ENCODE data around the gene KLHDC10.
"Not testable (repeated sequence)": the region's sequence is repeated elsewhere in the genome, so short reads cannot be mapped to it uniquely, and the experiment has no call there.

KLHDC10 gene

DNA sequence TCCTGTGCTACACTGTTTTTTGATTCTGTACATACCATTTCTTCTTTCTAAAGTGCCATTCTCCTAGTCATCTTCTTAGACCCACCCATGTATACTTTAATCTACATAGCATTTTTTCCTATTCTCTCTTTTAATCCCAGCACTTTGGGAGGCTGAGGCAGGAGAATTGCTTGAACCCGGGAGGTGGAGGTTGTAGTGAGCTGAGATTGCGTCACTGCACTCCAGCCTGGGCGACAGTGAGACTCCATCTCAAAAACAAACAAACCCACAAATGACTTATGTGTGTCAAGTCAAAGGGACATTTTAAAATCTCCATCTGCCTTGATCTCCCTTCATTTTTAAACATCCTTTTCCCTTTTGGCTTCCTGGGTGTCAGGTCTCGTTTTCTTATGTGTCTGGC is 13.2 kb downstream of the KLHDC10 start:
- DNase-seq = not testable (repeated sequence)

GRCh38 chr7:130084037-130084875 is 13.9 kb downstream of the KLHDC10 start:
- DNase-seq = no peak

DNA sequence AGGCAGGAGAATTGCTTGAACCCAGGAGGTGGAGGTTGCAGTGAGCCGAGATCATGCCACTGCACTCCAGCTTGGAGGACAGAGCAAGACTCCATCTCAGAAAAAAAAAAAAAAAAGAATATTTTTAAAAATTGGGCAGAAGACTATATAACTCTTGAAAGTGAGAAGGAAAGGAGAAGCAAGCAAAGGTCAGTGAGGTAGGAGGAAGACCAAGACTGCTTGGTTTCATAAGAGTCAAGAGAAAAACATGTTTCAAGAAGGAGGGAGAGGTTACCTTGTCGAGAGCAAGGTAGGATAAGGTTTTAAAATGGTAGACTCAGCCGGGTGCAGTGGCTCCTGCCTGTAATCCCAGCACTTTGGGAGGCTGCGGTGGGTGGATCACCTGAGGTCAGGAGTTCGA is 14.9 kb downstream of the KLHDC10 start:
- DNase-seq = not testable (repeated sequence)

GRCh38 chr7:130086938-130087337 is 16.6 kb downstream of the KLHDC10 start:
- no peak for DNase-seq

DNA sequence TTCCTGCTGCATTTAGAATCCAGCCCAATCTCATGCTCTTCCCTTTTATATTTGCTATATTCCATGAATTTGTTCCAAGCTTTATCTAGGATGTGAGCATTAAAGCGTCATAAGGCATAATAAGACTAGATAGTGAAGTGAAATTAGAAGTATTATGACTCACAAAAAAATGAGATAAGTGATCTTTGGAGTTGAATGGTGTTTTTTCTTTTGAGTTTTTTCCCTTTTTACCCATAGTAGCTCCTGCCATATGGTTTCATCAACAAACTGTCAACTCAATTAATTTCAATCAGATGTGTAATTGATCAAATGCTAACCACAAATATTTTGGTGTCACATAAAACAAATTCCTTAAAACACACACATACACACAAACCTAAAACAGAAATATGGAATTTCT is 17.0 kb downstream of the KLHDC10 start:
- DNase-seq = no peak

GRCh38 chr7:130090745-130091532 is 20.6 kb downstream of the KLHDC10 start:
- no peak for DNase-seq

GRCh38 chr7:130091999-130092398 is 21.7 kb downstream of the KLHDC10 start:
- no peak for DNase-seq

- DNase-seq = no peak
Measured at GRCh38 chr7:130092598-130092997, 22.3 kb downstream of the KLHDC10 start.

GRCh38 chr7:130095812-130096211 is 25.5 kb downstream of the KLHDC10 start:
- DNase-seq = no peak

DNA sequence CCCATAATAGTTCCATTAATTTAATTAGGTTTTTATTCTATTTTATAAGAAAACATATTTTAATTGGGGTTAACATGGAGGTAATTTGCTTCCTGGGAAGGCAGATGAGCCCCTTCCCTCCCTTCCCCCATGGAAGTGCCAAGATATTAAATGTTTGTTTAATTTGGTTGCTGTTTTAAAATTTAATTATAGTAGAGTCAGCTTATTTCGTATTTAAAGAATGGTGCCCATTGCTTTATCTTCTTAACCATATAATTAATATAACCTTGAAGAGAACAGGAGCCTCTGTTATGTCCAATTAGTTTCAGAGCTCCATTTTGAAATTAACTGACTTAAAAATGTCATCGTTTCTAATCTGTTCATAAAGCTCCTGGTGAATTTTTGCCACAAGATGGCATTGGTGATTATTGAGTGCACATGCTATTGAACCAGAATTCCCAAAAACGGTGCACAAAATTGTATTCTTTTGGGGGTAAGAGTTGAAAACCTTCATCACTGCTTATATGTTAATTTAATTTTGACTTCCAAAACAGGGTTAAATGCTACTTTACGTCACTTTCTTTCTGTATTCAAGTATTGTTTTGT is 26.0 kb downstream of the KLHDC10 start:
- DNase-seq = no peak

DNA sequence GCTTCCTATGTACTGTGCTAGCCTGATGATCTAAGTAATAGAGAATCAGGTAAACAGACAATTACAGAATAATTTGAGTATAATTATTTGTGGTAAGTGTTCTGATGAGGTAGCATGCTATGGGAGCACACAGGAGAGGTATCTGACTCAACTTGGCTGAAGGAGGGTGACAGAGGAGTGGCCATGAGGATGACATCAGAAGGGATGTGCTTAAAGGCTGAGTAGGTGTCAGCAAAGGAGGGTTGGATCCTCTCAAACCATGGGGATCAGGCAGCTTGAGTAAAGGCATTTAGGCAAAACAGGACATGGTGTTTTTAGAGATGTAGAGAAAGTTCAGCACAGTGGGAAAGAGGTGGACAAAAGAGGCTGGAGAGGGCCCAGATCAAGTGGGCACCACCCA is 29.0 kb downstream of the KLHDC10 start:
- DNase-seq = no peak

GRCh38 chr7:130102588-130102987 is 32.3 kb downstream of the KLHDC10 start:
- DNase-seq = no peak

- DNase-seq = no peak
Measured at GRCh38 chr7:130107949-130108674, 37.8 kb downstream of the KLHDC10 start.

DNA sequence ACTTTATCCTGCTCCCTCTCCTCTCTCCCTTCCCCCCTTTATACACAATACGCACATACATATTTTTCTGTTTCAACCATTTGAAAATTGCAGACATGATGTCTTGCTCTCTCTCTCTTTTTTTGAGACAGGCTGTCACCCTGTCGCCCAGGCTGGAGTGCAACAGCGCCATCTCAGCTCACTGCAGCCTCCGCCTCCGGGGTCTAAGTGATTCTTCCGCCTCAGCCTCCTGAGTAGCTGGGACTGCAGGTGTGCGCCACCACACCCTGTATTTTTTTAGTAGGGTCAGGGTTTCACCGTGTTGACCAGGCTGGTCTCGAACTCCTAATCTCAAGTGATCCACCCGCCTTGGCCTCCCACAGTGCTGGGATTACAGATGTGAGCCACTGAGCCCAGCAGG is 38.5 kb downstream of the KLHDC10 start:
- no peak for DNase-seq

GRCh38 chr7:130112093-130112492 is 41.8 kb downstream of the KLHDC10 start:
- DNase-seq = no peak

DNA sequence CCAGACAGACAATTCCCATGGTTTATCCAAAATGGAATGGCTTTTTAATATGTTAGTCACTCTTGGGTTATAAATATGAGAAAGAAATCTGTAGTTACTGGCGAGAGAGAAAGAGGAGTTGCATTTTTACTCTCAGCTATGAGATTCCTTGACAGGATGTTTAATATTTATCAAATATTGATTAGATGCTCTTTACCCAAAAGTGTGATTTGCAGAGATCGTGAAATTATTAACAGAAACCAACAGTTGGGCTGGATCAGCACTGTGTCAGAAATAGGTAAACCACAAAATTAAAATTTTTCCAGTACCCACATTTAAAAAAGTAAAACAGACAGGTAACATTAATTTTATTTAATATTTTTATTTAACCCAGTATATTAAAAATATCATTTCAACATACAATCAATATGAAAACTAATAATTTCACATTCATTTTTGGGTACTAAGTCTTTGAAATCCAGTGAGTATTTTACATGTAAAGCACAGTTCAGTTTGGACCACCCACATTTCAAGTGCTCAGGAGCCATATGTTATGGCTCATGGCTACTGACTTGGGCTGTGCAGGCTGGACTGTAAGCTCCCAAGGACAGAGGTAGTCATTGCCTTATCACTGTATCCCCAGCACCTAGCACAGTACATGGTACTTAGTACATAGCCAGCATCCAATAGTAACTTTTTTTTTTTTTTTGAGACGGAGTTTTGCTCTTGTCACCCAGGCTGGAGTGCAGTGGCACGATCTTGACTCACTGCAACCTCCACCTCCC is 42.5 kb downstream of the KLHDC10 start:
- no peak for DNase-seq

GRCh38 chr7:130113426-130113805 is 43.1 kb downstream of the KLHDC10 start:
- DNase-seq = not testable (repeated sequence)

DNA sequence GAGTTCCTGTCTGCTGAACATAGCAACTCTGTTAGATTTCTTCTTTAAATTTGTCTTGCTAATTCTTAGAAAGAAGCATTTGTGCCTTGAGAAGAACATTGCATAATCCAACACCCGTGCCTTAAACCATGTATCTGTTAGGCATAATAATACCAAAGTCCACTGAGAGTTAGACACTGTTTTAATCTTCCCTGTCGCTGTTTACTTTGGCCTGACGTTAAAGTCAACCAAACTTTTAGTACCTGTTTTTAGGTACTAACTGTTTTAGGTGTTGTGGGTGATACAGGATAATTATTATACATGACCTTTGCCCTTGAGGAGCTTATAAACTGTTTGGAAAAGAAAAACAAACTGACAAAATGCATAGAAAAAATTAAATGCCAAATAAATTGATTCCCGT is 43.6 kb downstream of the KLHDC10 start:
- no peak for DNase-seq

- DNase-seq = no peak
Measured at GRCh38 chr7:130114374-130114773, 44.0 kb downstream of the KLHDC10 start.

- DNase-seq = no peak
Measured at GRCh38 chr7:130114776-130115175, 44.4 kb downstream of the KLHDC10 start.

DNA sequence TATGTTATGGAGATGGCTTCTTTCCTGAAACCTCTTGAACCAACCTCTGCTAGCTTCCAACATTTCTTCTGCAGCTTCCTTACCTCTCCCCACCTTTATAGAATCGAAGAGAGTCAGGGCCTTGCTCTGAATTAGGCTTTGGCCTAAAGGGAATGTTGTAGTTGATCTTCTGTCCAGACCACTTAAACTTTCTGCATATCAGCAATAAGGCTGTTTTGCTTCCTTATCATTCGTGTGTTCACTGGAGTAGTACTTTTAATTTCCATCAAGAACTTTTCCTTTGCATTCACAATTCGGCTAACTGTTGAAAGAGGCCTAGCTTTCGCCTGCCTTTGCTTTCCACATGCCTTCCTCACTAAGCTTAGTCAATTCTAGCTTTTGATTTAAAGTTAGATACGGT is 48.0 kb downstream of the KLHDC10 start:
- DNase-seq = no peak

DNA sequence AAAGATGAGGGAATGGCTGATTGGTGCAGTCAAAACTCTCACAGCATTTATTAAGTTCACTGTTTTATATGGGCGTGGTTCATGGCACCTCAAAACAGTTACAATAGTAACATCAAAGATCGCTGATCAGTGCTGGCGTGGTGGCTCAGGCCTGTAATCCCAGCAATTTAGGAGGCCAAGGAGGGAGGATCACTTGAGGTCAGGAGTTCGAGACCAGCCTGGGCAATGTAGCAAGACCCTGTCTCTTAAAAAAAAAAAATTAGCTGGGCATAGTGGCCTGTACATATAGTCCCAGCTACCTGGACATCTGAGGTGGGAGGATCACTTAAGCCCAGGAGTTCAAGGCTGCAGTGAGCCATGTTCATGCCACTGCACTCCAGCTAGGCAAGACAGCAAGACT is 48.5 kb downstream of the KLHDC10 start:
- no peak for DNase-seq

Measured in T-helper 1 cell (primary cell).